Colonic mucosa (tissue), 4 donors: Measurements from ENCODE around the gene ARHGDIB. TPM values are rescaled to one million over a fixed set of nuclear protein-coding genes. Genes with fewer than 3 reads are reported as not detected.

ENCODE experiments used
- DNase-seq: peaks from one replicate; pipeline ENCODE4 v3.0.0-alpha.2; 2020
- H3K27ac ChIP-seq: fragments of 200-600 bp; one replicate; pipeline ENCODE4 v1.8.0; 2021
- H3K27me3 ChIP-seq: fragments of 200-600 bp; one replicate; pipeline ENCODE4 v1.8.0; 2021
- H3K36me3 ChIP-seq: fragments of 200-600 bp; one replicate; pipeline ENCODE4 v1.8.0; 2021
- H3K4me1 ChIP-seq: fragments of 200-600 bp; one replicate; pipeline ENCODE4 v1.8.0; 2021; ENCODE audit warnings: mild to moderate bottlenecking
- H3K4me3 ChIP-seq: fragments of 200-600 bp; one replicate; pipeline ENCODE4 v1.8.0; 2021
- H3K9ac ChIP-seq, 2 donors: one replicate each; pipeline ENCODE4 v1.7.0; 2013; ENCODE audit warnings: control low read depth in 2 of 2, low read depth in 2 of 2, low read length in 2 of 2
- H3K9me3 ChIP-seq: fragments of 200-600 bp; one replicate; pipeline ENCODE4 v1.8.0; 2021
- CTCF ChIP-seq: fragments of 200-600 bp; IDR thresholded peaks from one replicate; pipeline ENCODE4 v1.8.0; 2022; ENCODE audit warnings: antibody characterized with exemption, mild to moderate bottlenecking
- intact Hi-C: fragments of 100-400 bp; cut with DNase I; formaldehyde crosslinking; loops from one replicate; pipeline ENCODE4 v1.14.1; 2022
- total RNA-seq, 2 donors: library from RNA; stranded (reverse); fragmentation: NEBNext Ultra II Directional in 1 of 2; extraction: Animal tissue kit (Norgen Biotek cat#: 25700) in 1 of 2; gene quantifications; one replicate each; pipeline ENCODE4 v1.2.1, GENCODE V29; 2021
- donor health status: healthy.
- donor health status: DM: no; HTN: no; CAD: no.
- donor health status: DM: no; HTN: no; CAD: no.

The ARHGDIB gene
- total RNA-seq, 2 donors from 2014 or later = 21.5 to 40.8 TPM

GRCh38 chr12:14957551-14958168, 3.7 kb downstream of the ARHGDIB start:
- H3K4me3 ChIP-seq = no peak overlapping the region
- intact Hi-C loops = no loop called here
- H3K27me3 ChIP-seq = no peaks in the 10 kb centered on the region
- no peaks in the 10 kb centered on the region for H3K36me3 ChIP-seq
- no peaks in the 10 kb centered on the region for H3K4me1 ChIP-seq
- H3K9me3 ChIP-seq = no peaks in the 10 kb centered on the region
- TF ChIP-seq CTCF = no peak
- H3K9ac ChIP-seq = peak overlapping the region; percentile 6 to 49
- no peak for DNase-seq
- H3K27ac ChIP-seq = peak overlapping the region; percentile 76

- no peaks in the 10 kb centered on the region for H3K36me3 ChIP-seq
- H3K27ac ChIP-seq = peak overlapping the region; percentile 39
- H3K27me3 ChIP-seq = no peaks in the 10 kb centered on the region
- intact Hi-C loops = no loop called here
- DNase-seq = no peak
- TF ChIP-seq CTCF = no peak
- H3K4me1 ChIP-seq = no peaks in the 10 kb centered on the region
- peak overlapping the region in 1 of 2 donors; percentile 28 for H3K9ac ChIP-seq
- no peak overlapping the region for H3K4me3 ChIP-seq
- H3K9me3 ChIP-seq = no peaks in the 10 kb centered on the region
Observed at GRCh38 chr12:14956905-14957304, 4.5 kb downstream of the ARHGDIB start.

- Histone ChIP-seq H3K4me3 (no peak overlapping the region), H3K27ac (peak overlapping the region; percentile 39), H3K27me3 (no peaks in the 10 kb centered on the region), H3K9ac (no peak overlapping the region), H3K4me1 (no peaks in the 10 kb centered on the region), H3K9me3 (no peaks in the 10 kb centered on the region), H3K36me3 (no peaks in the 10 kb centered on the region)
- intact Hi-C loops = no loop called here
- no peak for TF ChIP-seq CTCF
- DNase-seq = no peak
Observed at GRCh38 chr12:14956024-14956891, 5.1 kb downstream of the ARHGDIB start.

- Histone ChIP-seq H3K4me1 (no peaks in the 10 kb centered on the region), H3K9me3 (no peaks in the 10 kb centered on the region), H3K27ac (no peak overlapping the region), H3K36me3 (no peaks in the 10 kb centered on the region), H3K4me3 (no peak overlapping the region), H3K9ac (no peak overlapping the region), H3K27me3 (no peaks in the 10 kb centered on the region)
- intact Hi-C loops = no loop called here
- DNase-seq = no peak
- TF ChIP-seq CTCF = no peak
Observed at GRCh38 chr12:14954269-14954668, 7.1 kb downstream of the ARHGDIB start.

GRCh38 chr12:14953752-14954151, 7.6 kb downstream of the ARHGDIB start:
- H3K27me3 ChIP-seq = no peaks in the 10 kb centered on the region
- DNase-seq = no peak
- no peak overlapping the region for H3K27ac ChIP-seq
- H3K4me1 ChIP-seq = no peaks in the 10 kb centered on the region
- no peak overlapping the region for H3K4me3 ChIP-seq
- no peak overlapping the region for H3K9ac ChIP-seq
- intact Hi-C loops = no loop called here
- H3K36me3 ChIP-seq = no peaks in the 10 kb centered on the region
- no peaks in the 10 kb centered on the region for H3K9me3 ChIP-seq
- no peak for TF ChIP-seq CTCF
